Mesothelial cell of epicardium (in vitro differentiated cells): Measurements from ENCODE around the gene ZNF148. TPM values are rescaled to one million over a fixed set of nuclear protein-coding genes. Genes with fewer than 3 reads are reported as not detected.

Source experiments
- DNase-seq, 2 experiments: peaks; one replicate each; pipeline ENCODE4 v3.0.0; 2021; ENCODE audit warnings: low spot score in 2 of 2; ENCODE audit not compliant: unreplicated experiment in 2 of 2
- H3K27ac Mint-ChIP-seq: 2 replicates; pipeline ENCODE4 v1.8.0; 2021; ENCODE audit warnings: mixed read lengths
- H3K27me3 Mint-ChIP-seq: 2 replicates; pipeline ENCODE4 v1.8.0; 2021; ENCODE audit warnings: low read depth, mixed read lengths
- H3K36me3 Mint-ChIP-seq: 2 replicates; pipeline ENCODE4 v1.8.0; 2021; ENCODE audit warnings: mixed read lengths
- H3K4me1 Mint-ChIP-seq: 2 replicates; pipeline ENCODE4 v1.8.0; 2021; ENCODE audit warnings: mixed read lengths
- H3K4me3 Mint-ChIP-seq: 2 replicates; pipeline ENCODE4 v1.8.0; 2021; ENCODE audit warnings: mild to moderate bottlenecking, moderate library complexity, mixed read lengths
- H3K9me3 Mint-ChIP-seq: 2 replicates; pipeline ENCODE4 v1.8.0; 2021; ENCODE audit warnings: mixed read lengths
- total RNA-seq: library from RNA; stranded (reverse); gene quantifications from 3 replicates; pipeline ENCODE4 v1.2.1, GENCODE V29; 2021
- TF ChIP-seq, protein P1 (sequence below): fragments of 200-600 bp; sonication (generic); IDR thresholded peaks from one replicate; pipeline ENCODE4 v1.5.0; 2021; ENCODE audit warnings: antibody characterized with exemption; ENCODE audit not compliant: unreplicated experiment

ZNF148 gene
- total RNA-seq, 1 donor from 2014 or later: 52.1 TPM

DNA sequence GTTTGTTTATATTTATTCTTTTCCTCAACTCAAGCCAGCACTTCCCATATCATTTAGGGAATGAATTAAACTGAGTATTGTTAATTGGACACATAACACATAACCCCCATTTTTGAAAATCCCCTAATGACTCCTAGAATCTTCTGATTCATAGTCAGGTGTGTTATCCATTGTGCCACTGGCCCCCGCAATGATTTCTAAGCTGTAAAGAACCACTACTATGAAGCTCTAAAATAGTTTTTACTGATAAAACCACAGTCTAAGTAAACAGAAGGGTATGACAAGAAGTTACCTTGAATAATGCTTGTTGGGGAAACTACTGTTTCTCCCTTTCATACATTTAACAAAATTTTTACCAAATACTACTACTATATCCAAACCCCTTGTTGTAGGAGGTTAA lies 140.3 kb downstream of the ZNF148 start:
- no peak overlapping the region for H3K27ac Mint-ChIP-seq
- H3K4me3 Mint-ChIP-seq: no peak overlapping the region
- H3K4me1 Mint-ChIP-seq: no peaks in the 10 kb centered on the region
- H3K36me3 Mint-ChIP-seq: peaks cover 24% of the 10 kb centered on the region
- TF ChIP-seq, protein P1, sequence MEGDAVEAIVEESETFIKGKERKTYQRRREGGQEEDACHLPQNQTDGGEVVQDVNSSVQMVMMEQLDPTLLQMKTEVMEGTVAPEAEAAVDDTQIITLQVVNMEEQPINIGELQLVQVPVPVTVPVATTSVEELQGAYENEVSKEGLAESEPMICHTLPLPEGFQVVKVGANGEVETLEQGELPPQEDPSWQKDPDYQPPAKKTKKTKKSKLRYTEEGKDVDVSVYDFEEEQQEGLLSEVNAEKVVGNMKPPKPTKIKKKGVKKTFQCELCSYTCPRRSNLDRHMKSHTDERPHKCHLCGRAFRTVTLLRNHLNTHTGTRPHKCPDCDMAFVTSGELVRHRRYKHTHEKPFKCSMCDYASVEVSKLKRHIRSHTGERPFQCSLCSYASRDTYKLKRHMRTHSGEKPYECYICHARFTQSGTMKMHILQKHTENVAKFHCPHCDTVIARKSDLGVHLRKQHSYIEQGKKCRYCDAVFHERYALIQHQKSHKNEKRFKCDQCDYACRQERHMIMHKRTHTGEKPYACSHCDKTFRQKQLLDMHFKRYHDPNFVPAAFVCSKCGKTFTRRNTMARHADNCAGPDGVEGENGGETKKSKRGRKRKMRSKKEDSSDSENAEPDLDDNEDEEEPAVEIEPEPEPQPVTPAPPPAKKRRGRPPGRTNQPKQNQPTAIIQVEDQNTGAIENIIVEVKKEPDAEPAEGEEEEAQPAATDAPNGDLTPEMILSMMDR: no peak
- DNase-seq: no peak
- no peaks in the 10 kb centered on the region for H3K27me3 Mint-ChIP-seq
- H3K9me3 Mint-ChIP-seq: no peaks in the 10 kb centered on the region

DNA sequence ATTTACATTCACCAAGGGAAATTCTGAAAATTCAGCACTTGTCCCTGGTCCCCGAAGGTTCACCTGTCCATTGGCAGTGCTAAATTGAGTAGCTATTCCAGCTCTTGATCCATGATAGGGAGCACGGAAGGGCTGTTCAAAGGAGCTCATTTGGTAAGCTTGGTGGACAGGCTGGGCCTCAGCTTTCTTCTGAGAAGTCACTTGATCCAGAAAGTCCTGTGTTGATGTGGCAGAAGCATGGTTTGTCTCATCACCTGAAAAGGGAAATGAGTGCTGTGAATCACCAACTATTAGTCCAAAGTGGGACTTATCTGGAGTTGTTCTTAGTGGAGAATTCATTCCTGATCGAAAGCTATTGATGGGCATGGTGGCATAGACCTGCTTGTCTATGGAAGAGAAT lies 142.7 kb downstream of the ZNF148 start:
- Mint-ChIP-seq H3K27me3 (no peaks in the 10 kb centered on the region), H3K9me3 (no peaks in the 10 kb centered on the region), H3K4me1 (peaks cover 3% of the 10 kb centered on the region), H3K27ac (no peak overlapping the region), H3K4me3 (no peak overlapping the region), H3K36me3 (peaks cover 20% of the 10 kb centered on the region)
- TF ChIP-seq, protein P1: no peak
- no peak for DNase-seq

DNA sequence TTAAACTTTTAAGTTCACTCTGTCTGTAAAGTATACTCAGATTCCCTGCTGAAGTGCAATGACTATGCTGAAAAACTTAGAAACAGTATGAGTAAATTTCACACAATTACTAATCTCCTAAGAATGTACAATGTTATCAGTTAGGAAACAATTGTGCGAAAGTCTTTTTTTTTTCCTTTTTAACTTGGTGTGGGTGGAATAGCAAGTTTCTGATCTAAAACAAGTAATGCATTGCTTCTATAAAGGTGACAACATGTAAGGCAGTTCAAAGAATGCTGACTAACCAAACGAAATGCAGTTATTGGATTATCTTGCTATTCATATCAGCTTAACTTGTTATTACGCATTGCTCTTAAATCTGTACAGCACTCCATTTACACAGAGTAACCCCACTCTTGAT lies 143.2 kb downstream of the ZNF148 start:
- no peaks in the 10 kb centered on the region for H3K27me3 Mint-ChIP-seq
- peaks cover 18% of the 10 kb centered on the region for H3K36me3 Mint-ChIP-seq
- DNase-seq: no peak
- no peak overlapping the region for H3K27ac Mint-ChIP-seq
- no peak overlapping the region for H3K4me3 Mint-ChIP-seq
- H3K9me3 Mint-ChIP-seq: no peaks in the 10 kb centered on the region
- TF ChIP-seq, protein P1: no peak
- H3K4me1 Mint-ChIP-seq: peaks cover 3% of the 10 kb centered on the region

DNA sequence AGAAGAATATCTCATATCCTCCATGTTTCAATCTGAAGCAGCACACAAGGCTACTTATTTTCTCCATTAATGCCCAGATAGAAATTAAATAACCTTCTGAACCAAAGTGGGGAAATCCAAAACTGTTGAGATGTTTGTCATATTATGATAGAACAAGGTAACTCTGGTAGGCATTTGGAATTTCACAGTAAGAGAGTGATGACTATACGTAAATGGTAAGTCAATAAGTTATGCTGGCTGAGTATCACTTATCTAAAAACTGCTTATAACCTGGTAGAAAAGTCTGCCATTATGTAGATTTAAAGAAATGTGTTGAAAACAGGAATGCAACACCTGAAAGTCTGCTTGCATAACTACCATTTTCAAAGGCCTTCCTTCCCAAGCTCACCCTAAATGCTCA lies 145.4 kb downstream of the ZNF148 start:
- TF ChIP-seq, protein P1: no peak
- Mint-ChIP-seq H3K27me3 (no peaks in the 10 kb centered on the region), H3K36me3 (peaks cover 16% of the 10 kb centered on the region), H3K4me1 (peaks cover 3% of the 10 kb centered on the region), H3K9me3 (no peaks in the 10 kb centered on the region), H3K27ac (no peak overlapping the region), H3K4me3 (no peak overlapping the region)
- no peak for DNase-seq

DNA sequence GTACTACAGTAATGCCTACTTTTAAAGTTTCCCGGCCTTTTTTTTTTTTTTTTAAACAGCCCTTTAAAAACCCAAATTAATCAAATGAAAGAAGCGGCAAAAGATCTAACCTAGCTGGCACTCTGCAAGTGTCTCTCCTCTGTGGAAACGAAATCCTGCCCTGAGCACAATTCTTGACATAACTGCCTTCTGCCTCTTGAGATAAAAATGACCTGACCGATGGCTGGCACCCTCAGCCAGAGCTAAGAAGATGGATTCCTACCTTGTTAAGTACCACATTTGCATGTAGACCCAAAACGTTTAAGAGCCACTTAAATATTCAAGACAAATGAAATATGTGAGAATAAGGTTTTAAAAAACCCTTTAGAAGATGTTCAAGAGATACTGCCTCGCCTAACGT lies 146.0 kb downstream of the ZNF148 start:
- TF ChIP-seq, protein P1: no peak
- Mint-ChIP-seq H3K27ac (peak overlapping the region; percentile 2), H3K9me3 (no peaks in the 10 kb centered on the region), H3K36me3 (peaks cover 16% of the 10 kb centered on the region), H3K4me3 (no peak overlapping the region), H3K27me3 (no peaks in the 10 kb centered on the region), H3K4me1 (peaks cover 3% of the 10 kb centered on the region)
- DNase-seq: no peak

DNA sequence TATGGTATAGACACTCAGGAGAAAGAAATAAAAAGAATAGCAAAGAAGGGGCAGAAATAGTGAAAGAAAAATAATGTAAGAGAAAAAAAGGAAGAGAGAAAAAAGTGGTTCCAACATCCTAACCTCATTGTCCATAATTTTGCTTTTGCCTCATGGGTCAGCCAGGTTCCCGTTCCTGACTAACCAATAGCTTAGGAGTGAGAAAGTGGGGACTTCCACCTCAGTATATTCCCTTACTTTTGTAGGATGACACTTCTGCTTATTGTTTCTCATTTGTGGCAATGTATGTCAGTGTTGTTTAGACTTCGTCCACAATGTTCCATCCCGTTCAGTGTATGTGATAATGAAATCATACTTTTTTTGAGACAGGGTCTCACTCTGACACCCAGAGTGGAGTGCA lies 153.3 kb downstream of the ZNF148 start:
- Mint-ChIP-seq H3K9me3 (no peaks in the 10 kb centered on the region), H3K36me3 (no peaks in the 10 kb centered on the region), H3K4me1 (no peaks in the 10 kb centered on the region), H3K27me3 (no peaks in the 10 kb centered on the region), H3K4me3 (no peak overlapping the region), H3K27ac (no peak overlapping the region)
- TF ChIP-seq, protein P1: no peak
- DNase-seq: no peak
